K562 (cell line): ENCODE results near the gene UMAD1. TPM values are rescaled to one million over a fixed set of nuclear protein-coding genes. Genes with fewer than 3 reads are reported as not detected.

Experiments
- ATAC-seq: fragments of 200-7000 bp; cut with Tn5 transposase; 3 replicates; pipeline ENCODE4 v1.9.1; 2020; ENCODE audit warnings: moderate library complexity
- BruUV-seq: library from RNA; stranded (reverse); fragments of 400-500 nt; replicated peaks from 2 replicates; lab custom pipeline; 2021; lab: Mats Ljungman, UMichigan
- CTCF ChIA-PET: fragments of 300-600 bp; formaldehyde crosslinking; extraction: SDS; loops from one replicate; lab custom pipeline; 2021; ENCODE audit warnings: low intra/inter-chr PET ratio; lab: Yijun Ruan, JAX
- POLR2A ChIA-PET: fragments of 300-600, 350-650 bp; sonication (Branson Sonifier 250); formaldehyde crosslinking; extraction: SDS; loops from one replicate; lab custom pipeline; 2021; ENCODE audit warnings: antibody characterized with exemption, inconsistent platforms; lab: Yijun Ruan, JAX
- DNase-seq, 4 experiments: peaks; one replicate each; pipeline versions ENCODE4 v3.0.0 to v3.0.0-alpha.2; 2011 to 2018; ENCODE audit warnings: low spot score in 3 of 4, mixed read lengths in 3 of 4; ENCODE audit errors: extremely low read depth in 1 of 4
- FAIRE-seq: peaks from 2 replicates; lab custom pipeline; 2011; peaks lifted over from hg19 to GRCh38; lab: Jason Lieb, UNC
- H2AFZ ChIP-seq: 2 replicates; pipeline ENCODE4 v1.6.0; 2011; ENCODE audit warnings: low read depth, low read length, control low read depth, inconsistent platforms
- H3K27ac ChIP-seq: fragments of 200-600 bp; 3 replicates; pipeline ENCODE4 v1.8.0; 2011; ENCODE audit warnings: low read depth, mild to moderate bottlenecking, control low read depth, inconsistent platforms, low read length, moderate library complexity, mixed read lengths; ENCODE audit errors: extremely low read depth
- H3K27me3 ChIP-seq, 2 experiments: fragments of 300-600 bp in 1 of 2; 2 replicates in 1 of 2; 3 replicates in 1 of 2; pipeline versions ENCODE4 v1.6.0 to v1.8.0; 2011; ENCODE audit warnings: inconsistent platforms in 2 of 2, low read length in 2 of 2, mild to moderate bottlenecking in 1 of 2, mixed read lengths in 1 of 2, moderate library complexity in 1 of 2; ENCODE audit not compliant: control insufficient read depth in 2 of 2, insufficient read depth in 2 of 2
- H3K36me3 ChIP-seq: fragments of 300-600 bp; 3 replicates; pipeline ENCODE4 v1.8.0; 2011; ENCODE audit warnings: mild to moderate bottlenecking, low read length, inconsistent platforms; ENCODE audit not compliant: control insufficient read depth, insufficient read depth
- H3K4me1 ChIP-seq, 2 experiments: fragments of 200-600 bp in 1 of 2; replicated peaks in 1 of 2; 2 replicates in 1 of 2; 3 replicates in 1 of 2; pipeline versions ENCODE4 v1.5.1 to v1.8.0; 2011; ENCODE audit warnings: inconsistent platforms in 2 of 2, low read length in 2 of 2, mild to moderate bottlenecking in 1 of 2, mixed read lengths in 1 of 2, moderate library complexity in 1 of 2; ENCODE audit not compliant: control insufficient read depth in 2 of 2, insufficient read depth in 2 of 2
- H3K4me2 ChIP-seq: 2 replicates; pipeline ENCODE4 v1.6.1; 2011; ENCODE audit warnings: low read length, control low read depth, inconsistent platforms, mixed read lengths; ENCODE audit not compliant: insufficient read depth
- H3K4me3 ChIP-seq: fragments of 200-600 bp; sonication (generic), shearing (Covaris generic); 2 replicates; pipeline ENCODE4 v1.5.1; 2016; ENCODE audit warnings: control low read depth, inconsistent platforms
- H3K79me2 ChIP-seq: fragments of 200-600 bp; 3 replicates; pipeline ENCODE4 v1.8.0; 2011; ENCODE audit warnings: low read length, inconsistent platforms; ENCODE audit not compliant: control insufficient read depth, insufficient read depth
- H3K9ac ChIP-seq, 2 experiments: 2 replicates each; pipeline versions ENCODE4 v1.6.0 to v1.6.1; 2011; ENCODE audit warnings: low read depth in 2 of 2, low read length in 2 of 2, control low read depth in 1 of 2, inconsistent platforms in 1 of 2, mild to moderate bottlenecking in 1 of 2, mixed read lengths in 1 of 2; ENCODE audit not compliant: insufficient read depth in 1 of 2
- H3K9me1 ChIP-seq: one replicate; pipeline ENCODE4 v1.6.0; 2011; ENCODE audit warnings: inconsistent platforms, mild to moderate bottlenecking, low read length, moderate library complexity; ENCODE audit not compliant: control insufficient read depth, insufficient read depth
- H3K9me3 ChIP-seq: replicated peaks from 2 replicates; pipeline ENCODE4 v1.5.1; 2011; ENCODE audit warnings: low read depth, low read length, inconsistent platforms; ENCODE audit not compliant: control insufficient read depth, insufficient read depth
- H4K20me1 ChIP-seq: replicated peaks from 2 replicates; pipeline ENCODE4 v1.6.1; 2011; ENCODE audit warnings: low read length, inconsistent platforms, mixed read lengths; ENCODE audit not compliant: control insufficient read depth, insufficient read depth
- CBFA2T2 ChIP-seq: fragments of 450-650 bp; conservative IDR thresholded peaks from 2 replicates; pipeline ENCODE4 v1.6.1; 2017; ENCODE audit warnings: mild to moderate bottlenecking
- CBX3 ChIP-seq, 2 experiments: IDR thresholded peaks; 1 replicate in 1 of 2; 2 replicates in 1 of 2; pipeline ENCODE4 v1.6.1; 2012; ENCODE audit warnings: inconsistent platforms in 2 of 2, low read length in 2 of 2, borderline replicate concordance in 1 of 2, control low read depth in 1 of 2
- CSDE1 ChIP-seq, 2 experiments: fragments of 450-650 bp; IDR thresholded peaks; 2 replicates each; pipeline ENCODE4 v1.6.1; 2016; ENCODE audit warnings: mild to moderate bottlenecking in 1 of 2
- CXXC5 ChIP-seq: fragments of 250-450 bp; sonication (Bioruptor Pico); IDR thresholded peaks from 2 replicates; pipeline ENCODE4 v1.8.0; 2022; ENCODE audit warnings: inconsistent platforms, mild to moderate bottlenecking, moderate library complexity
- ETV1 ChIP-seq: fragments of 450-650 bp; conservative IDR thresholded peaks from 2 replicates; pipeline ENCODE4 v1.6.1; 2016; ENCODE audit warnings: missing genetic modification characterization, control low read depth, low read depth, missing compliant biosample characterization
- FOXM1 ChIP-seq, 2 experiments: fragments of 450-650 bp in 1 of 2; sonication (generic) in 1 of 2; formaldehyde crosslinking in 1 of 2; IDR thresholded peaks; 2 replicates each; pipeline versions ENCODE4 v1.6.1 to v1.9.0; 2017 to 2022; ENCODE audit warnings: low read depth in 2 of 2, mild to moderate bottlenecking in 2 of 2, missing genetic modification reagents in 1 of 2, moderate library complexity in 1 of 2
- GABPB1 ChIP-seq: sonication (generic); formaldehyde crosslinking; IDR thresholded peaks from 2 replicates; pipeline ENCODE4 v1.8.0; 2022; ENCODE audit warnings: mild to moderate bottlenecking, missing genetic modification reagents
- HEY1 ChIP-seq: fragments of 250-450 bp; sonication (Bioruptor Pico); IDR thresholded peaks from 2 replicates; pipeline ENCODE4 v1.5.0; 2020; ENCODE audit warnings: mild to moderate bottlenecking, moderate library complexity, borderline replicate concordance
- KAT7 ChIP-seq: sonication (generic); formaldehyde crosslinking; IDR thresholded peaks from 2 replicates; pipeline ENCODE4 v1.8.0; 2022; ENCODE audit warnings: missing genetic modification reagents, mild to moderate bottlenecking, borderline replicate concordance
- PHF8 ChIP-seq: fragments of 200-600 bp; sonication (generic); IDR thresholded peaks from 2 replicates; pipeline ENCODE4 v1.6.1; 2012; ENCODE audit warnings: mixed run types, mild to moderate bottlenecking, inconsistent platforms, low read length, moderate library complexity, borderline replicate concordance
- SP1 ChIP-seq: sonication (generic); formaldehyde crosslinking; IDR thresholded peaks from 2 replicates; pipeline ENCODE4 v1.8.1; 2022; ENCODE audit warnings: mild to moderate bottlenecking, missing genetic modification reagents
- ZNF384 ChIP-seq: IDR thresholded peaks from 2 replicates; pipeline ENCODE4 v1.6.1; 2012; ENCODE audit warnings: low read depth, low read length, improper control_type of control experiment
- WGBS: fragments of 100-300 bp; shearing (Covaris generic); methylation state at CpG from one replicate; pipeline ENCODE4 v1.1.6; 2016; ENCODE audit warnings: low coverage, mixed read lengths; ENCODE audit not compliant: insufficient coverage; ENCODE audit errors: missing lambda C conversion rate; 5-methylcytosine and 5-hydroxymethylcytosine counted together
- in situ Hi-C: fragments of 300-500 bp; cut with MboI; formaldehyde crosslinking; loops from 4 replicates; pipeline ENCODE4 v1.15.0; 2018; ENCODE audit warnings: inconsistent platforms, mixed read lengths
- intact Hi-C: fragments of 100-400 bp; cut with micrococcal nuclease; formaldehyde crosslinking; loops from 2 replicates; pipeline ENCODE4 v1.14.2; 2022
- polyA plus RNA-seq, 8 experiments: library from polyadenylated mRNA; depleted of rRNA in 4 of 8; stranded (reverse) in 5 of 8; unstranded in 3 of 8; fragments of >200 nt; fragmentation: Nextera tagmentation in 2 of 8; fragmentation: Illumina TruSeq in 1 of 8; extraction: Ambion mirVana in 2 of 8; extraction: Trizol in 1 of 8; gene quantifications; 2 replicates each; pipeline versions ENCODE4 v1.2.1 to v1.2.3, GENCODE V29; 2011 to 2014; ENCODE audit warnings: inconsistent platforms in 1 of 8, missing spikeins in 1 of 8
- total RNA-seq, 7 experiments: library from RNA; depleted of rRNA in 6 of 7; stranded (reverse); fragments of >200 nt in 6 of 7; fragmentation: Illumina TruSeq in 2 of 7; extraction: Trizol in 2 of 7; gene quantifications; 2 replicates each; pipeline versions ENCODE4 v1.2.1 to v1.2.3, GENCODE V29; 2011 to 2021; ENCODE audit warnings: low replicate concordance in 1 of 7
- TF ChIP-seq, protein P1 (sequence below): sonication (generic); formaldehyde crosslinking; IDR thresholded peaks from 2 replicates; pipeline ENCODE4 v1.8.0; 2022; ENCODE audit warnings: mild to moderate bottlenecking, missing genetic modification reagents

UMAD1 gene
- total and polyA plus RNA-seq, 9 of the 15 experiments (the other 6 are each of a cell fraction or from before 2014, with no cell fraction given): 9.0 to 26.7 (median 13.3) TPM

DNA sequence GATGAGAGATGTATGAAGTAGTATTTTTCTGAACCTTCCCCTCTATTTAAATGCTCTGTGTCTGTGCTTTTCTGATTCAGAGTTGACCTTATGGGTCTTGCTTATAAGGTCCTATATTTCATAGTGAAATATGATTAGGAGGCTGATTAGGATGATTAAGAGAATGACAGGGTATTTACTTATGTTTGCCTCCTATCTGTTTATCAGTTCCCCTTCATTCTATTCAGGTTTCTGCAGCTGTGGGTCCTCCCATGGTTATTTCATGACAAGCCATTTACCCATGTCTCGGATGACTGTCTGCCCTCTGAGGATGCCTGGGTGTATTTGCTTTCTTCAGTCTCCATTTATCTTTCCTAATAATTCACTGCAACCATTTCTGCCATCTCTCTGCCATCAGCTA is 61.0 kb downstream of the UMAD1 start:
- no peaks in the 10 kb centered on the region for H3K9me1 ChIP-seq
- no peak for FAIRE-seq
- no peak for ATAC-seq
- no peaks in the 10 kb centered on the region for H3K27me3 ChIP-seq
- H3K27ac ChIP-seq: no peak overlapping the region
- no peaks in the 10 kb centered on the region for H3K36me3 ChIP-seq
- no peaks in the 10 kb centered on the region for H3K9me3 ChIP-seq
- H3K4me3 ChIP-seq: no peak overlapping the region
- H3K4me2 ChIP-seq: no peak overlapping the region
- no peaks in the 10 kb centered on the region for H4K20me1 ChIP-seq
- intact Hi-C loops: no loop called here
- ChIA-PET CTCF (no interaction called here), POLR2A (no interaction called here)
- no peaks in the 10 kb centered on the region for H3K4me1 ChIP-seq
- 64% methylated on average over 1 of the region's 1 CpG for WGBS
- BruUV-seq: no TSS peak
- no peaks in the 10 kb centered on the region for H3K79me2 ChIP-seq
- TF ChIP-seq CBFA2T2 (no peak), GABPB1 (CRISPR knock-in tag) (no peak), ETV1 (no peak), CBX3 (IDR thresholded peaks at IDR 0.05; ENCODE audit: borderline replicate concordance in 1 of 2, low read length in 2 of 2) (no peak), ZNF384 (no peak), HEY1 (no peak), KAT7 (CRISPR knock-in tag) (no peak), FOXM1 (IDR thresholded peaks at IDR 0.05; ENCODE audit: low read depth) (no peak), FOXM1 (CRISPR knock-in tag; IDR thresholded peaks at IDR 0.05; ENCODE audit: low read depth) (no peak), PHF8 (no peak), CXXC5 (CRISPR knock-in tag) (no peak), CSDE1 (IDR thresholded peaks at IDR 0.05) (no peak), SP1 (no peak)
- TF ChIP-seq, protein P1, sequence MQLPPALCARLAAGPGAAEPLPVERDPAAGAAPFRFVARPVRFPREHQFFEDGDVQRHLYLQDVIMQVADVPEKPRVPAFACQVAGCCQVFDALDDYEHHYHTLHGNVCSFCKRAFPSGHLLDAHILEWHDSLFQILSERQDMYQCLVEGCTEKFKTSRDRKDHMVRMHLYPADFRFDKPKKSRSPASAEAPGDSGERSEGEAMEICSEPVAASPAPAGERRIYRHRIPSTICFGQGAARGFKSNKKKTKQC (CRISPR knock-in tag): no peak
- DNase-seq: no peak
- in situ Hi-C loops: no loop called here
- H3K9ac ChIP-seq: no peak overlapping the region
- no peak overlapping the region for H2AFZ ChIP-seq
